Activated naive CD4-positive, alpha-beta T cell treated with Interleukin-2 at 50 U/mL for 16 hours (primary cell): ENCODE data around the gene SLC23A2.
"Not testable (repeated sequence)": the region's sequence is repeated elsewhere in the genome, so short reads cannot be mapped to it uniquely, and the experiment has no call there.

Source experiments
- DNase-seq: peaks from one replicate; pipeline ENCODE4 v3.0.0-alpha.2; 2020

SLC23A2 gene

DNA sequence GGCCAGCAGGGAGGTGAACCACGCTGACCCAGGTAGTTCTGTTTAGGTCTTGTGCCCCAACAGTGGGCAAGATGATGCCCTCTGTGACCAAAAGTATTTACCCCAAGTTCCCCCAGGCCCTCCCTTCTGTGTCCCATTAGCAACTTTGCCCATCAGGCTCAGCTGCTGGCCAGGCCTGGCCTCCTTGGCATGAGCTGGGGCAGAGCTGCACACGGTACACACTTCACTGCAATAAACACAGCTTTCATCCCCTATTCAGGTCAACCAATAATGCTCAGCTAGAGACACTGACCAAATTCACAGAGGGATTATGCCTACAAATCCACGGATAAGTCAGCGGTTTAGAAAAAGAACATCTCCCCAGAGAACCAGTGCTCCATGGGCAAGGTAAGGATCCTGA, 103.7 kb downstream of the SLC23A2 start:
- no peak for DNase-seq

DNA sequence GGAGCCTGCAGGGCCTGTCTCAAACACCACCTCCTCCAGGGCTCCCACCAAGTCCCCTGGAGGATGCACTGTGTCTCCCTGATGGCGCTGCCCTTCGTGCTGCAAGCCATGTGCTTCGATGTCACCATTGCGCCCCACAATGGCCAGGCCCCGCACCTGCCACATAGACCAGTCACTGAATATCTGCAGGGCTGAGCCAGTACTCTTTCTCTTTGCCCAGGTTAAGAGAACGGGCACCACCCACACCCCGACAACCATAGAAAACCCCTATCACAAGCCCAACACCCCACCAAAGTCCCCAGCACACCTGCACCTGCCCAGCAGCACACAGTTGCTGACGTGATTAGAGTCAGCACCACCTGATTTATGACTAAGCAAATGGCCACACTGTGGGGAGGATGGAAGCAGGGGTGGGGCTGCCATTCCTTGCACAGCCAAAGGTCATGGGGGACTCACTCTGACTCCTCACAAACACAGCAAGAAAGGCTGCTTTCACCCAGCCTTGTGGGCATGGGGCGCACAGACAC, 104.3 kb downstream of the SLC23A2 start:
- DNase-seq: no peak

DNA sequence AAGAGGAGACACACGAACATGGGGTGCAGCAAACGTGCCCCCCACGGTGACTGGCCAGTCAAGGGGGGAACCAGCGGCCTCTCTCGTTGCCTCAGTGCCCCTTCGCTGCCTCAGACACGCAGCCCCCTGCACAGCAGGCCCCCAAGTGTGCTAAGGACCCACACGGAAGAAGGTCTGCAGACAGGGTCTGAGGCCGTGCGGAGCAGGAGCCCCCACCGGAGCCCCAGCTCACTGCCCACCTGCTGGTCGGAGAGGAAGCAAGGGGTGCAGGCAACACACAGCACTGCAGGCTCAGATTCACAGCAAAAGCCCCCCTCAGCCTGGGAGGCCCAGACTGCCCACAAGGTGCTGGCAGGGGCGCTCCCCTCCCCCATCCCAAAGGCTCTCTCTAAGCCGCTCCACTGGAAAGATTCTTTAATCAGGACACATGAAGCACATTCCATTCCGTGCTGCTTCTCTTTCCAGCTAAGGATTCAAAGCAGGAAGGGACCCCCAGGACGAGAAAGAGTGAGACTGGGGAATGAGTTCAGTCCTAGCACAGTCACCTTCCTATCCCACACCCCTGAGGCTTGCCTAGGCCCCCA, 105.1 kb downstream of the SLC23A2 start:
- DNase-seq: no peak

DNA sequence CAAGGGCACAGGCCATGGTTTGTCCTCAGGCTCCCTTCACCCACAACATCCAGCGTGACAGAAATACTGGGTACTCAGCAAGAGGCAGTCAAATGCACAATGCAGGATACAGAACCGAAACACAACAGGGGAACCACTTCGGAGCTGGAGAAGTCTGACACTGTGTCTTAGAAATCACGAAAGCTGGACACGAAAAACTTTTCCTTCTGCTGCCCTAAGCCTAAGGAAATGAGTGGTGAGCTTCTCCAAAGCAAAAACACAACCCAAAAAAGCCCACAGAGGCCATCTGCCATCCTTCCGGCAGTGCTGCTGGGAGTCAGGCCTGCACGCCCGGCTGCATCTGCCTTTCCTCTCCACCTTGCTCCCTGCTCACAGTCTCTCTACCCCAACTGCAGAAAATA, 106.3 kb downstream of the SLC23A2 start:
- no peak for DNase-seq

DNA sequence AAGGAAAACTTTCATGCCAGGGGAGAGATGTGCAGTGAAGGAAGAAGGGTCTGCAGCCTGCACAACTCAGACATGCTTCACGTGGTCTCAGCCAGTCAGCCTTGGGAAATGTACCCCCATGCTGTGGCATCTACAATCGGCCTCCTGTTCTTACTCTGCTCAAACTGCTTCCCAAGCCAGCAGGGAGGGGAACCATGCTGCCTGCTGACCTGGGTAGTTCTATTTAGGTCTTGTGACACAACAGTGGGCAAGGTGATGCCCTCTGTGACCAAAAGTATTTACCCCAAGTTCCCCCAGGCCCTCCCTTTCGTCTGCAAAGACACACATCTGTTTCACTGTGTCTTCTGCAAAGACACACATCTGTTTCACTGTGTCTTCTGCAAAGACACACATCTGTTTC, 106.9 kb downstream of the SLC23A2 start:
- DNase-seq: no peak

DNA sequence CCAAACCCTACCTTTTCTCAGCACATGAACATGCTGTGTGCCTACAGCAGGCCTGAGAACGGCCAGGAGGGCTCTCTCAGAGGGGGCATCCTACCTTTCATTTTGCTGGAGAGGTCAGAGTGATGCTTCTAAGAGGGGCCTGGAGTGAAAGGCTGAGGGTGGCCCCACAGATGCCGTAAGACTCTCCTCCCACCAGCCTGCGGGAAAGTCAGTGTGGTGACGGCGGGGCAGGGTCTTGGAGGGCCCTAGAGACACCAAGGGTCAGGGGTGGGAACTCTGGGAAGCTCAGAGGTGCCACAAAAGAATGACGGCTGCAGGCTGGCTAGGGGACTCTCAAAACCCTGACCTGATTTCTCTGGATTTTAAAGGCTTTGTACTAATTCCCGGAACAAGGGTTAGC, 107.6 kb downstream of the SLC23A2 start:
- no peak for DNase-seq

DNA sequence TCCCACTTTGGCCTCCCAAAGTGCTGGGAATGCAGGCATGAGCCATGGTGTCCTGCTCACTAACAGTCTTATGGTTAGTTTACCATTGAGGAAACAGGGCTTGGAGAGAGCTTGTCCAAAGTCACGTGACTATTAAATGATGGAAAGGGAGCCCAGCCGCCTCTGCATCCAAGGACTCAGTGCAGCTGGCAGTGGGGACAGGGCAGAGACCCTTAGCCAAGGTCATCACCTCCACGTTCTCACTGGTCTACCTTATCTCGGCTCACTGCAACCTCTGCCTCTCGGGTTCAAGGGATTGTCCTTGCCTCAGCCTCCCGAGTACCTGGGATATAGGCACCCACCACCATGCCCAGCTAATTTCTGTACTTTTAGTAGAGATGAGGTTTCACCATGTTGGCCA, 109.3 kb downstream of the SLC23A2 start:
- DNase-seq: no peak

DNA sequence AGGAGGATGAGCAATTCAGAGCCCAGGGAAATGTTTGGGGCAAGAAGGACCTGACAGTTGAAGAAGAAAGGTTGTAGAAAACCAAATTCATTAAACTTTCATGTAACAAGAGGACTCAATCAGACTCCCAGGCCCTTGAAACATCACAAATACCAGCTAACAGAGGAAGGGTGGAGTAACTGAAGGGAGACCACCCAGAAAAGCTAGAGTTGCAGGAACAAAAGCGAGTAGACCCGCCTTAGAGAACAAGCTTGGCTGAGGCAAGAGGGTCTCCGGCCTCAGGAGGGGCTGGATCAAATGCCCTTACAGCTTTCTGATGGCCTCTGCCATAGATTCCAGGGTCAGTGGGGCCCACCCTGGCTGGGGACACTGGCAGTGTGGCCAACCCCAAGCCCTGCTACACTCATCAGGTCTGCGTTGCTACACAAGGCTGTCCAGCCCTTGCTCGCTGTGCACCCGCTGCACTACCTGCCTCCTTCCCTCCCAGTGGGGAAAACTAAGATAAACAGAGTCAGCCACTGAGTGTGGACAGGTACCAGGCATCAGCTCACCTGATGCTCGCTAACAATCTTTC, 110.0 kb downstream of the SLC23A2 start:
- no peak for DNase-seq

DNA sequence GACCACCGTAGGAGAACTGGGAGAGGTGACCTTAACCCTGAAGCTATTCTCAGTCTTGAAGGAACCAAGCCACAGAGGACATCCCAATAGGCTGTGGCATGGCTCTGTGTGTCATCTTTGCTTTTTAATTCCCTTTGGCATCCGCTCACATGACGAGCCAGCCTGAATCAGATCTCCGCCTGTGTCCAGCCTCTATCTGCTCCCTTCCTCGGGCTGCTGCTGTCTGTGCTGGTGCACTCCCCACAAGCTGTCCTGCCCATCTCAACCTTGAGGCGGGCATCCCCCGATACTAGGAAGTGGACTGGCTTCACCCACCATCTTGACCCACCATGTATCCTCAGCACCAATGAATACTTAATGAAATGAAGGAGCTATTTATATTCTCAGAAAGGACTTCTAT, 111.9 kb downstream of the SLC23A2 start:
- DNase-seq: no peak

DNA sequence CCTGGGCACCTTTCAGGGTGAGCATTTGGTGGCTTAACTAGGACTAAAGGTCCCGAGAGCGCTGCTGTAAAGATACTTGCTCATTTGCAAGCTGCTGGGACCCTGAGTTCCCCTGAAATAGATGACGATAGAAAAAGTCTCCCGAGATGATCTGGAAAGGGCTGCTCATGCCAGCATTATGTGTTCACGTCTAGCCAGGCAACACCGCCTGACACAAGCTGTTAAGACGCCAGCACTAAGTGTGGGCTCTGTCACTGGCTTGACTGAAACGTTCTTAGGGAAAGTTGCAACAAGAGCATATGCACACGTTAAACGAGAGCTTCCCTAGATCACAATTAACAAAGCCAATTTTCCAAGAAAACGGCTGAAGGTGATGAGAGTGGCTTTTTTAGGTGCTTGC, 113.7 kb downstream of the SLC23A2 start:
- no peak for DNase-seq

DNA sequence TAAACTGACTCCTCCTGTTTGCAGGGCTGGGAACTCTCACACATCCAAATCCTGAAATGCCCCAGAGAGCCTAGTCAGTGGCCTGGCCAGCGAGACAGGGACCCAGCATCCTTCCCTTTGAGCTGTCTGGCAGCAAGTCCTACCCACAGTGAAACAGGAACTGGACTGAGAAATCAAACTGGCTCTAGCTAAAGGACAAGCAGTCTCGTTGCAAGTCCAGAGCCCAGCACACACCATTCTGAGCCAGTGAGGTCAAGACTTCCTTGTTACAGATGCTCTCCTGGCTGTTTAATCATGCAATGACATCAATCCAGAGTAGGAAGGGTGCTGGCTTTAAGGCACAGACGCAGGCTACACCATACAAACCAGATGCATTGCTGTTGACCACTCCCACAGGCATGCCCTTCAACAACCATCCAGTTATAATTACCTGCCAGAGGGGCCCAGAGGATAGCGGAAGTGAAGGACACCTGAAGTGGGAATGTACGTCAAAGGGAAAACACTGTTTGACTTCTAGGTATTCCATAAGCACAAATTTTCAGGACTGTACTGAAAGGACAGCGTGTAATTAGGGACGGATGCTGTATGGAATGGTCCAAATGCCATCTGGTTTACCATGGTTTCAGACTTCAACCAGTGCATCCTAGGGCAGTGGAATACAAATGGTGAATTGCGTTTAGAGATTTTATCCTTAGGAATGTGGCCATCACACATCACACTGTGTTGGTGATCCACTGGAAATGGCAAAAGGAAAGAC, 114.4 kb downstream of the SLC23A2 start:
- DNase-seq: no peak

DNA sequence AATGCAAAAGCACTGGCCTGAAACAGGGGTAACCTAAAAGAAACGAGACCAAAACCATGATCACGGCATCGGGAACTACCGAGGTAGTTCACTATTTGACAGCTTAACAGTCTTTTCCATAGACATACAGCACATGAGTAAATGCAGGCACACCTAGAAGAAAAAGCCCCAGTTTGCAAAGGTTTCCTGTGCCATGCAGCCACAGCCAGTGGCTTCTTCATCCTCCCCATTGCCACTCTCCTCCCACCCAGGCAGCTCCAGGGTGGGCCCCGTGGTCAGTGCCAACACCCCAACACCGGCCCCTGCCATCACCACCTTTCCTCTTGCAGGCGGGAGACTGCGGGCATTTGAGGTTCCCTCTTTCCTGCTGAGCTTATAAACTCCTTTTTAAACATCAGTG, 115.4 kb downstream of the SLC23A2 start:
- no peak for DNase-seq

DNA sequence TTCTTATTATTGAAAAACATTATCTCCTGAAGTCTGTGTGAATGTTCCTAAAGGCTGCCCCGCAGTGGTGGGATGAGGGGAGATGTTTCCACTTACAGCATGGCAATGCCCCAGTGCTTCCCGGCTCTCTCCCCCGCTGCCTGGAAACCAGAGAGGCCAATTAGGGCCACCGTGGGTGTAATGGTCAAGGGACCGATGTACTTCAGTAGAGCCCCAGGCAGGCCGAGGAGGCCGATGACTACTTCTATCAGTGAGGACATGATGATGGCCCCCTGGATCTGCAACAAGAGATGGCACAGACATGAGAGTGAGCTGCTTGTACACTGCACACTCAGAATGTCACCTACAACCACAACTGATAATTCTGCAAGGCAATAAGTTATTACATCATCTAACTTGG, 117.8 kb downstream of the SLC23A2 start:
- no peak for DNase-seq

DNA sequence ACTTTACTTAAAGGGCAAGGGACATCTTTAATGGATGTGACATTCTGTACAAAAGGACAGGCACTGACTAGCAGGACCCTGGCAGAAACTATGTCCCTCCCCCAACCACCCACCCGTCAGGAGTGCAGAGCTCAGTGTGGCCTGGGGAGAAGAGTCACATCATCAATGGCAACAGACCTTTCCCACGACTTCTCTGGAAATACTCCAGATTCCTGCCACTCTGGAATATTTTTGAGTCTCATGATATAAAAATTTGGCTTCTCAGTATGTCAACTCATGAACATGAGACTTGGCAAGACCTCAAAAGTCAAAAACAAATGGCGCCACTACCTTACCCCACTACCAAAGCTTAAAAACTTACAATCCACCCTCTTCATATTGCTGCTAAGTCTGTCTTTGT, 118.3 kb downstream of the SLC23A2 start:
- DNase-seq: no peak

DNA sequence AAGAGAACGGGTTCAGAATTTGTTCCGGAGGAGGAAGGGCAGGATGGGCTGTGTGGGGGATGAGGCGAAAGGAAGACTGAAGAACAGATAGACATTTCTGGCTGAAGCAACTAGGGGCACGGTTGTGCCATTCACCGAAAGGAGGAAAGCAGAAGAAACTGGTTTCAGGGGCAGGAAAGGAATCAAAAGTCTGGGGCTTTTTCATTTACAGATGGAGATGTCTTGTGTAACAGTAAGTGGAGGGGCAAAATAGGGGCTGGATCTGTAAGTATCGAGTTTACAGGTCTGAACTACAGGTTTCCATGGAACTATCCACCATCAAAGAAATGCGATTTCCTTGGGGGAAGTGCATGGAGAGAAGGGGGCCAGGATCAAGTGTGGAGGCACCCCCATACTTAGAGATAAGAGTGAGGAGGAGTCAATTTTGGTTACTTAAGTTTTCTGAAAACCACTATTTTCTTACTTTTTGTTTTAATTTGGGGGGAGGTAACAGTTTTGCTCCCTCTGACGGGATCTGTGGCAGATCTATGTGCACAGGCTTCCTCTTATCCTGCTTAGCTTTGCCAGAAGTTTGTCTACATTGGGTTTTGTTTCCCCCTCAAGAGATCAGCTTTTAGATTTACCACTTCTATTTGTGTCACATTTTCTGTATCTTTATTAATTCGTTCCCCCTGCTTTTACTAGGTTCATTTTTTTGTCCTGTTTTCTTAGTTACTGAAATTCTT, 120.1 kb downstream of the SLC23A2 start:
- no peak for DNase-seq

DNA sequence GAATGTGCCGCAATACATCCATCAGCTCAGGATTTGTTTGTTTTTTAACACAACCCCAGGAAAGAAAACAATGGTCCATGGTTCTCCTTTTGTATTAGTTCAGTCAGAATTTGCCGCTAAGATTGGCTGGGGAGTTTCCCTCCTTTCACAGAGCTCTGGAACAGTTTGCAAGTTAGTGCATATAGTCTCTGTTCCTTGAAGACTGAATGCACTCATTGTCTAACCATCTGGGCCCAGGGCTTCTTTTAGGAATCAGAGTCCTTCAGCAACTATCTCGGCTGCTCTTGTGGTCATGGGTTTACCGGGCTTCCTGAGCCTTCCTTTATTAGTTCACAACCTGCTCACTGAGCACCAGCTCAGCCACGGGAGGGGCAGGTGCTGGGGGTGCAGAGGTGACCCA, 121.3 kb downstream of the SLC23A2 start:
- DNase-seq: no peak

DNA sequence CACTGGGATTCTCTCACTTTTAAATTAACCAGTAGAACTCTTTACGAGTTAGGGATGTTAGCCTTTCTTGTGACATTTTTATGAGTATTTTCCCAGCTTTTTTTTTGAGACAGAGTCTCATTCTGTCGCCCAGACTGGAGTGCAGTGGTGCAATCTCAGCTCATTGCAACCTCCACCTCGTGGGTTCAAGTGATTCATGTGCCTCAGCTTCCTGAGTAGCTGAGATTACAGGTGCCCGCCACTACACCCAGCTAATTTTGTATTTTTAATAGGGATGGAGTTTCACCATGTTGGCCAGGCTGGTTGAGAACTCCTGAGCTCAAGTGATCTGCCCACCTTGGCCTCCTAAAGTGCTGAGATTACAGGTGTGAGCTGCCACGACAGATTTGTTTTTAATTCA, 123.2 kb downstream of the SLC23A2 start:
- DNase-seq: not testable (repeated sequence)

DNA sequence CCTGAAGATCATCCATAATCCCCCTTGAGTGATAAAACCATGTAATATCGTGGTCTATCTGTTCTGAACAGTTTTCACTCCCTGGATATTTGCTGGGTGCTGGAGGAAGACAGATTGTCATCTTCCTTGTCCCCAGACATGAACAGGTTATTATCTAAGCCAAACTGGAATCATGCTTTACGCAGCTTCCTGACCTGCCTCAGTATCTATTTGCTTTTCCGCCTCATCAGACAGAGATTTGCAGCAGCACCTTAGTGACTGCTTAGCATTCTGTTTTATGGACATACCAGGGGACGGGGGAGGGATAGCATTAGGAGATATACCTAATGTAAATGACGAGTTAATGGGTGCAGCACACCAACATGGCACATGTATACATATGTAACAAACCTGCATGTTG, 124.6 kb downstream of the SLC23A2 start:
- no peak for DNase-seq

DNA sequence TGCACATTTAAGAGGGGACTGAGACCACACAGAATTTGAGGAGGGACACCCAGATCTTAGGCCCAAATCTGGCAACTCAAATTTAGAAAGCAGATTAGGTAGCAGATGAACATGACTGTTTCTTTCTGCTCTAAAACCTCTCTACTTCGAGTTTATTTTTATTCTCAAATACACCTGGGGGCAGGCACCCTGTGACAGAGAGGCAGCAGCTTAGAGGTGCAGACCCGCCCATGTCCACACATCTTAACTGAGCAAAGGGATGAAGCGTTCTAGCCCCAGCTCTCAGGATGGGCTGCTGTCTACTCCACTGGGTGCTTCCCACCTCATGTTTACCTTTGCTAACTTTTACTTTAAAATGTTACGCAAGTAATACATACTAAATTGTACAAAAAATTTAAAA, 125.0 kb downstream of the SLC23A2 start:
- no peak for DNase-seq

DNA sequence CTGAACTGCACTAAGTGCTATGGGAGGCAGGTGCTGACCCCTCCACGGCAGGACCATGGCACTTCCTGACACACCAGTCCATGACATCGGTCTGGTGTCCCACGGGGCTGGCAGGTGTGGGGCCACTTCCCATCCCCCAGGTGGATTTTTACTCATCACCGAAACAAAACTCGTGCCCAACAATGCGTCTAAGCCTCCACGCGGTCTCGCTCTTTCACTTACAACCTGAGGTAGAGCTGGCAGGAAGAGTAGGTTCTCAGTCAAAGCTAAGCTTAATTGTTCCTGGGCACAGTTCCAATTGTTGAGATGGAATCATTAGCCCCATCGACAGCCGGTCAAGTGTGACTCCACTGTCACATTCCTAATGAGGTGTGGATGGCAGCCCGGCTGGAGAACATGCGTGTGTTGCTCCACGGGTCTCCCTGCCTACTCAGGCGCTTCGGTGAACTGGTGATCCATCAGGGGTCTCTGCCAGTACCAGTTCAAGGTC, 125.7 kb downstream of the SLC23A2 start:
- no peak for DNase-seq

DNA sequence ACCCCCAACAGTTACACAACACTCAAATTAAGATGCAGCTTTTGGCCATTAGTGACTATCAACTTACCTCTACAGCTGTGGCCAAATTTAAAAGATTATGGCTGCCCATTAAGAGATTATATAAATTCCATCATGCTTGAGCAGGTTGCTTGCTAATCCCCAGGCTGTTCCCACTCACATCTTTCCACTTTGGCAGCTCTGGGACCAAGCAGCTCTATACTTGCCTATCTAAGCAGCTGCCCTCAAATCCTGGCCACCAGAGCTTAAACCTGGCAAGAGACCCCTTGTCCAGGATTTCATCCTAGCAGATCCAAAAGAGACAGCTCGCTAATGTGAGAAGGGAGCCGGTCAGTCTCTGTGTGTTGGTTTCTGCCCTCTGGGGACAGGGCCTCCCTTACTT, 127.9 kb downstream of the SLC23A2 start:
- DNase-seq: no peak

DNA sequence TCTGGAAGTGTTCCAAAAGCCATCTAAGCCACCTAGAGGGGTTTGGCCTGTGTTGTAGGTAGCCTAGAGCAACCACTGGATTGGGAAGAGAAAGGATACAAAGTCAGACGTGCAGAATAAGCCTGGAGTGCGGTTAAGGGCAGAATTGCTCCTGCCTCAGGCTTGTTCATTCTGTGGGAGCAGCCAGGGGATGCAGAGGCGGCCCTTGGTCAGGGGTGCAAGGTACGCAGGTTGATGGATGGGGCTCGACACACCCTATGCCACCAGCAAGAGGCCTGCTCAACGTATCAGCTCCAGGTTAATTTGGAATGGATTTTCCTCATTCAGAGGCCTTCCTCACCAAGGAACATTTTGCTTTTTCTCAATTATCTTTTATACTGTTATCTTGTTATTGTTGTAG, 129.8 kb downstream of the SLC23A2 start:
- no peak for DNase-seq

DNA sequence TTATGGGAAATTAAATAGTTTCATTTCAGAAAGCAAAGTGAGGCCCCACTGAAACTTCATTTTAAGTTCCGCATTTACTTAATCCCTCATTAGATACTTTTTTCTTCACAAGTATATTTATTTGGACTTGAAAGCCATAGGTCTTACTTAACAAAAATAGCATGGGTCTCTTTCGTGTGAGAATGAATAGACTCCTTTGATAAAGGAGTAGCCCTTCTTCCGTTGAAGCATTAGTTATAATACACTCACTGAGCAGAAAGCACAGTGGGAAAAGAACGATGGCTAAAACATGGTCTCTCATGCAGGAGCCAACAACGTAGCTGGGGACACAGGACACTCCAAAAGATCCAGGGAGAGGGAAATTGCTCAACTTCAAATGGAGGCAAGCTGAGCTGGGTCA, 130.4 kb downstream of the SLC23A2 start:
- no peak for DNase-seq
